Mammary epithelial cell (primary cell): ENCODE data around the gene CUX1.

Experiments
- EZH2 ChIP-seq: IDR thresholded peaks from 2 replicates; pipeline ENCODE4 v1.6.1; 2012; ENCODE audit warnings: low read length, inconsistent platforms, borderline replicate concordance
- TF ChIP-seq, protein P1 (sequence below), 2 donors: IDR thresholded peaks in 1 of 2; conservative IDR thresholded peaks in 1 of 2; 2 replicates each; pipeline ENCODE4 v1.5.1; 2011 to 2012; ENCODE audit warnings: inconsistent platforms in 2 of 2, low read length in 2 of 2, mild to moderate bottlenecking in 2 of 2, control low read depth in 1 of 2, low read depth in 1 of 2; ENCODE audit not compliant: insufficient read depth in 1 of 2; ENCODE audit errors: extremely low read depth in 1 of 2

- no peak for TF ChIP-seq EZH2
- TF ChIP-seq, protein P1, sequence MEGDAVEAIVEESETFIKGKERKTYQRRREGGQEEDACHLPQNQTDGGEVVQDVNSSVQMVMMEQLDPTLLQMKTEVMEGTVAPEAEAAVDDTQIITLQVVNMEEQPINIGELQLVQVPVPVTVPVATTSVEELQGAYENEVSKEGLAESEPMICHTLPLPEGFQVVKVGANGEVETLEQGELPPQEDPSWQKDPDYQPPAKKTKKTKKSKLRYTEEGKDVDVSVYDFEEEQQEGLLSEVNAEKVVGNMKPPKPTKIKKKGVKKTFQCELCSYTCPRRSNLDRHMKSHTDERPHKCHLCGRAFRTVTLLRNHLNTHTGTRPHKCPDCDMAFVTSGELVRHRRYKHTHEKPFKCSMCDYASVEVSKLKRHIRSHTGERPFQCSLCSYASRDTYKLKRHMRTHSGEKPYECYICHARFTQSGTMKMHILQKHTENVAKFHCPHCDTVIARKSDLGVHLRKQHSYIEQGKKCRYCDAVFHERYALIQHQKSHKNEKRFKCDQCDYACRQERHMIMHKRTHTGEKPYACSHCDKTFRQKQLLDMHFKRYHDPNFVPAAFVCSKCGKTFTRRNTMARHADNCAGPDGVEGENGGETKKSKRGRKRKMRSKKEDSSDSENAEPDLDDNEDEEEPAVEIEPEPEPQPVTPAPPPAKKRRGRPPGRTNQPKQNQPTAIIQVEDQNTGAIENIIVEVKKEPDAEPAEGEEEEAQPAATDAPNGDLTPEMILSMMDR (conservative IDR thresholded peaks at IDR 0.05 in 1 of 2, IDR thresholded peaks at IDR 0.05 in 1 of 2; ENCODE audit: extremely low read depth in 1 of 2, insufficient read depth in 1 of 2, low read depth in 1 of 2, low read length in 2 of 2): no peak
These were observed 135.2 kb downstream of the CUX1 start for GRCh38 chr7:101952355-101953247.
